ENCODE results near the gene SATL1.

DNA sequence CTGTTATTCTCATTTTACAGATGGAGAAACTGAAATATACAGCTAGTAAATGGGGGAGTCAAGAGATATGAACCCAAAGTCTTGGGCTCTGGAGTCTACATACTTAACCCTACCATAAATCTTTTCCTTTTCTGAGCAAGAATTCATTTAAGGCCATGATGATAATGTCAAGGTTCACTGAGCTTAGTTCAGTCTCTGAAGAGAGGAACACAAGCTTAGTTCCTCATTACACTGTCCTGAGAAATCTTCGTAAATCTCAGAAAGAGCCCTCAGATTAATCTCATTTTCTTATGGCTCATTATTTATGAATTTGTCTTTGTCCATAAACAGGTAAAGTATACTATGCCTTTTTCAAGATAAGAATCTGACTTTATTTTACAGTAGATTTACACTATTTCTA, 104.2 kb downstream of the SATL1 start:
- TF ChIP-seq CTCF (IDR thresholded peaks at IDR 0.05) (no peak), POLR2A (IDR thresholded peaks at IDR 0.05) (no peak)
